CD4-positive, alpha-beta memory T cell (primary cell): ENCODE results near the gene CRB1. TPM values are rescaled to one million over a fixed set of nuclear protein-coding genes. Genes with fewer than 3 reads are reported as not detected.

Source experiments
- CTCF ChIA-PET: fragments of 350-600 bp; sonication (Branson Sonifier 250); formaldehyde crosslinking; loops from one replicate; lab custom pipeline; 2021; ENCODE audit warnings: inconsistent platforms; ENCODE audit not compliant: partially characterized antibody; lab: Charles Lee
- POLR2A ChIA-PET: fragments of 350-600 bp; sonication (Branson Sonifier 250); formaldehyde crosslinking; loops from one replicate; lab custom pipeline; 2021; ENCODE audit not compliant: partially characterized antibody; lab: Charles Lee
- DNase-seq, 5 donors: peaks; one replicate each; pipeline versions ENCODE4 v3.0.0 to v3.0.0-alpha.2; 2020 to 2022; ENCODE audit warnings: mixed read lengths in 1 of 5
- H3K27ac ChIP-seq: one replicate; pipeline ENCODE4 v1.7.0; 2013; ENCODE audit warnings: low read depth, low read length
- H3K27me3 ChIP-seq: 2 replicates; pipeline ENCODE4 v1.7.0; 2013; ENCODE audit warnings: mild to moderate bottlenecking, low read length, moderate library complexity; ENCODE audit not compliant: insufficient read depth
- H3K36me3 ChIP-seq: 2 replicates; pipeline ENCODE4 v1.7.0; 2013; ENCODE audit warnings: mild to moderate bottlenecking, low read length, moderate library complexity; ENCODE audit not compliant: insufficient read depth
- H3K4me1 ChIP-seq: 2 replicates; pipeline ENCODE4 v1.7.0; 2013; ENCODE audit warnings: mild to moderate bottlenecking, low read length, moderate library complexity; ENCODE audit not compliant: insufficient read depth
- H3K4me3 ChIP-seq, 2 donors: one replicate each; pipeline ENCODE4 v1.7.0; 2013; ENCODE audit warnings: low read length in 2 of 2, mild to moderate bottlenecking in 1 of 2
- H3K9me3 ChIP-seq, 2 donors: one replicate each; pipeline ENCODE4 v1.7.0; 2013; ENCODE audit warnings: low read length in 2 of 2, control low read depth in 1 of 2; ENCODE audit not compliant: control insufficient read depth in 1 of 2
- H3K27ac Mint-ChIP-seq, 7 donors: one replicate each; pipeline ENCODE4 v1.8.0; 2020 to 2021; ENCODE audit warnings: mixed read lengths in 7 of 7, mild to moderate bottlenecking in 6 of 7, inconsistent platforms in 3 of 7, moderate library complexity in 3 of 7
- H3K27me3 Mint-ChIP-seq, 2 donors: one replicate each; pipeline ENCODE4 v1.8.0; 2020 to 2021; ENCODE audit warnings: mixed read lengths in 2 of 2
- H3K36me3 Mint-ChIP-seq, 2 donors: one replicate each; pipeline ENCODE4 v1.8.0; 2020 to 2021; ENCODE audit warnings: mixed read lengths in 2 of 2, inconsistent platforms in 1 of 2, mild to moderate bottlenecking in 1 of 2
- H3K4me1 Mint-ChIP-seq, 4 donors: one replicate each; pipeline ENCODE4 v1.8.0; 2020 to 2021; ENCODE audit warnings: mixed read lengths in 4 of 4, mild to moderate bottlenecking in 1 of 4
- H3K4me3 Mint-ChIP-seq, 8 donors: one replicate each; pipeline ENCODE4 v1.8.0; 2020 to 2021; ENCODE audit warnings: mixed read lengths in 8 of 8, mild to moderate bottlenecking in 7 of 8, moderate library complexity in 6 of 8, inconsistent platforms in 3 of 8
- H3K9me3 Mint-ChIP-seq, 8 donors: one replicate each; pipeline ENCODE4 v1.8.0; 2020 to 2021; ENCODE audit warnings: mixed read lengths in 8 of 8, mild to moderate bottlenecking in 5 of 8, inconsistent platforms in 3 of 8, moderate library complexity in 1 of 8
- intact Hi-C: fragments of 100-400 bp; cut with micrococcal nuclease; formaldehyde crosslinking; loops from one replicate; pipeline ENCODE4 v1.15.1; 2023
- polyA plus RNA-seq, 2 donors: library from polyadenylated mRNA; unstranded; fragments of 300-500 nt; fragmentation: Illumina TruSeq; gene quantifications; one replicate each; pipeline ENCODE4 v1.2.3, GENCODE V29; 2021
- total RNA-seq, 2 experiments: library from RNA; stranded (reverse); gene quantifications; one replicate each; pipeline ENCODE4 v1.2.3, GENCODE V29; 2021

Gene CRB1
- total and polyA plus RNA-seq, 4 experiments from 2014 or later = 0.10 to 0.55 (median 0.38) TPM

- CTCF ChIA-PET = interaction anchor here (1.0 kb wide), 1 partner anchor 12 kb away, joined by 4 read pairs; no protein-coding TSS in a partner anchor
- no peaks in the 10 kb centered on the region for H3K4me1 ChIP-seq
- H3K4me3 Mint-ChIP-seq = peak overlapping the region in 7 of 8 donors; percentile 15 to 56 (median 44)
- no peaks in the 10 kb centered on the region for H3K36me3 ChIP-seq
- intact Hi-C loops = no loop called here
- POLR2A ChIA-PET = no interaction called here
- H3K9me3 ChIP-seq = no peaks in the 10 kb centered on the region
- no peak overlapping the region for H3K4me3 ChIP-seq
- no peak overlapping the region for H3K27ac ChIP-seq
- no peaks in the 10 kb centered on the region for H3K36me3 Mint-ChIP-seq
- H3K27me3 ChIP-seq = no peaks in the 10 kb centered on the region
- peak in 2 of 5 donors; percentile 8 to 10 for DNase-seq
- no peaks in the 10 kb centered on the region for H3K9me3 Mint-ChIP-seq
- H3K27me3 Mint-ChIP-seq = peaks cover 3 to 6% of the 10 kb centered on the region in 2 donors
- peaks cover 0 to 6% (median 4%) of the 10 kb centered on the region in 4 donors for H3K4me1 Mint-ChIP-seq
- H3K27ac Mint-ChIP-seq = no peak overlapping the region
These were observed 106.4 kb downstream of the CRB1 start for GRCh38 chr1:197374428-197374827.

GRCh38 chr1:197384471-197384870, 116.4 kb downstream of the CRB1 start:
- no peaks in the 10 kb centered on the region for H3K9me3 Mint-ChIP-seq
- intact Hi-C loops = no loop called here
- Histone ChIP-seq H3K27ac (no peak overlapping the region), H3K9me3 (no peaks in the 10 kb centered on the region), H3K4me1 (peaks cover 2% of the 10 kb centered on the region), H3K36me3 (no peaks in the 10 kb centered on the region), H3K27me3 (no peaks in the 10 kb centered on the region), H3K4me3 (no peak overlapping the region)
- H3K27ac Mint-ChIP-seq = no peak overlapping the region
- peaks cover 1 to 8% (median 3%) of the 10 kb centered on the region in 4 donors for H3K4me1 Mint-ChIP-seq
- POLR2A ChIA-PET = no interaction called here
- H3K27me3 Mint-ChIP-seq = peaks cover 0 to 8% of the 10 kb centered on the region in 2 donors
- CTCF ChIA-PET = interaction anchor here (1.4 to 2.5 kb wide), 2 partner anchors 16 to 141 kb away, joined by 4 to 6 read pairs; no protein-coding TSS in a partner anchor
- H3K36me3 Mint-ChIP-seq = no peaks in the 10 kb centered on the region
- DNase-seq = no peak
- no peak overlapping the region for H3K4me3 Mint-ChIP-seq

GRCh38 chr1:197388801-197389200, 120.7 kb downstream of the CRB1 start:
- Mint-ChIP-seq H3K27ac (no peak overlapping the region), H3K27me3 (peaks cover 0 to 7% of the 10 kb centered on the region in 2 donors), H3K4me3 (no peak overlapping the region), H3K9me3 (no peaks in the 10 kb centered on the region), H3K4me1 (peaks cover 30 to 42% (median 34%) of the 10 kb centered on the region in 4 donors), H3K36me3 (no peaks in the 10 kb centered on the region)
- Histone ChIP-seq H3K4me1 (peaks cover 43% of the 10 kb centered on the region), H3K4me3 (no peak overlapping the region), H3K27me3 (no peaks in the 10 kb centered on the region), H3K36me3 (no peaks in the 10 kb centered on the region), H3K27ac (no peak overlapping the region), H3K9me3 (no peaks in the 10 kb centered on the region)
- CTCF ChIA-PET = no interaction called here
- DNase-seq = no peak
- intact Hi-C loops = no loop called here
- POLR2A ChIA-PET = no interaction called here

GRCh38 chr1:197390856-197391255, 122.8 kb downstream of the CRB1 start:
- peak overlapping the region; percentile 58 to 96 (median 87) for H3K27ac Mint-ChIP-seq
- Histone ChIP-seq H3K9me3 (no peaks in the 10 kb centered on the region), H3K27me3 (no peaks in the 10 kb centered on the region), H3K4me1 (peaks cover 43% of the 10 kb centered on the region), H3K27ac (peak overlapping the region; percentile 25), H3K4me3 (no peak overlapping the region), H3K36me3 (no peaks in the 10 kb centered on the region)
- ChIA-PET CTCF (interaction anchor here (1.3 to 2.8 kb wide), 2 partner anchors 10 to 34 kb away, joined by 4 to 20 read pairs; no protein-coding TSS in a partner anchor), POLR2A (interaction anchor here (1.7 to 1.9 kb wide), 2 partner anchors 9 to 512 kb away, joined by 3 to 5 read pairs; partner anchors contain the start of gene C1orf53)
- DNase-seq = no peak
- H3K27me3 Mint-ChIP-seq = peaks cover 0 to 7% of the 10 kb centered on the region in 2 donors
- H3K36me3 Mint-ChIP-seq = no peaks in the 10 kb centered on the region
- H3K4me1 Mint-ChIP-seq = peaks cover 30 to 42% (median 36%) of the 10 kb centered on the region in 4 donors
- H3K9me3 Mint-ChIP-seq = no peaks in the 10 kb centered on the region
- H3K4me3 Mint-ChIP-seq = peak overlapping the region; percentile 2 to 72 (median 24)
- intact Hi-C loops = loop anchor here (5.0 kb wide), 3 partner anchors 34 to 386 kb away; partner anchors contain the start of gene DENND1B

- DNase-seq = peak; percentile 48 to 81 (median 75)
- ChIA-PET CTCF (interaction anchor here (1.0 to 2.8 kb wide), 7 partner anchors 8 to 212 kb away, joined by 3 to 20 read pairs (median 4); no protein-coding TSS in a partner anchor), POLR2A (interaction anchor here (1.7 to 1.9 kb wide), 2 partner anchors 8 to 511 kb away, joined by 3 to 5 read pairs; partner anchors contain the start of gene C1orf53)
- Histone ChIP-seq H3K4me3 (no peak overlapping the region), H3K27me3 (no peaks in the 10 kb centered on the region), H3K9me3 (no peaks in the 10 kb centered on the region), H3K36me3 (no peaks in the 10 kb centered on the region), H3K4me1 (peaks cover 43% of the 10 kb centered on the region), H3K27ac (peak overlapping the region; percentile 25)
- intact Hi-C loops = loop anchor here (5.0 kb wide), 3 partner anchors 34 to 386 kb away; partner anchors contain the start of gene DENND1B
- H3K9me3 Mint-ChIP-seq = no peaks in the 10 kb centered on the region
- H3K27ac Mint-ChIP-seq = peak overlapping the region; percentile 58 to 96 (median 87)
- peaks cover 0 to under 1% of the 10 kb centered on the region in 2 donors for H3K27me3 Mint-ChIP-seq
- H3K4me1 Mint-ChIP-seq = peaks cover 30 to 42% (median 36%) of the 10 kb centered on the region in 4 donors
- H3K4me3 Mint-ChIP-seq = peak overlapping the region; percentile 2 to 72 (median 49)
- H3K36me3 Mint-ChIP-seq = no peaks in the 10 kb centered on the region
These were observed 123.5 kb downstream of the CRB1 start for GRCh38 chr1:197391303-197392226.

GRCh38 chr1:197392541-197392940, 124.5 kb downstream of the CRB1 start:
- Mint-ChIP-seq H3K9me3 (no peaks in the 10 kb centered on the region), H3K27me3 (no peaks in the 10 kb centered on the region), H3K4me3 (no peak overlapping the region), H3K4me1 (peaks cover 30 to 42% (median 36%) of the 10 kb centered on the region in 4 donors), H3K27ac (peak overlapping the region in 5 of 7 donors; percentile 14 to 96 (median 86)), H3K36me3 (no peaks in the 10 kb centered on the region)
- Histone ChIP-seq H3K4me1 (peaks cover 43% of the 10 kb centered on the region), H3K9me3 (no peaks in the 10 kb centered on the region), H3K27ac (no peak overlapping the region), H3K27me3 (no peaks in the 10 kb centered on the region), H3K36me3 (no peaks in the 10 kb centered on the region), H3K4me3 (no peak overlapping the region)
- intact Hi-C loops = loop anchor here (5.0 kb wide), 3 partner anchors 35 to 385 kb away; partner anchors contain the start of gene DENND1B
- POLR2A ChIA-PET = no interaction called here
- CTCF ChIA-PET = interaction anchor here (1.0 to 1.9 kb wide), 5 partner anchors 9 to 213 kb away, joined by 3 to 6 read pairs (median 4); no protein-coding TSS in a partner anchor
- DNase-seq = no peak
